Measurements from ENCODE around the gene IGFN1.

Gene IGFN1

GRCh38 chr1:201251851-201252430, 61.3 kb downstream of the IGFN1 start:
- Histone ChIP-seq H3K4me2 (ENCODE audit: low read depth, low read length, poor library complexity, severe bottlenecking) (no peak overlapping the region), H3F3A (ENCODE audit: insufficient read depth) (no peaks in the 10 kb centered on the region), H3K36me3 (ENCODE audit: low read length) (no peaks in the 10 kb centered on the region), H3K9me3 (ENCODE audit: insufficient read depth, low read length) (no peaks in the 10 kb centered on the region), H3K27me3 (ENCODE audit: low read length) (no peaks in the 10 kb centered on the region), H2AFZ (ENCODE audit: low read depth, low read length, severe bottlenecking) (no peak overlapping the region), H3K27ac (ENCODE audit: low read depth, low read length) (no peak overlapping the region), H3K9me2 (replicated peaks; ENCODE audit: insufficient read depth, low read length) (no peaks in the 10 kb centered on the region), H4K20me1 (ENCODE audit: low read depth, low read length) (no peaks in the 10 kb centered on the region), H3K4me3 (ENCODE audit: insufficient read depth, low read length, poor library complexity, severe bottlenecking) (no peak overlapping the region), H3K79me2 (ENCODE audit: insufficient read depth, low read length) (no peaks in the 10 kb centered on the region), H3K9ac (ENCODE audit: low read length) (no peak overlapping the region)
- no peak for TF ChIP-seq CTCF (IDR thresholded peaks at IDR 0.05; ENCODE audit: insufficient read depth, low read length, poor library complexity, severe bottlenecking)

GRCh38 chr1:201252944-201253371, 62.3 kb downstream of the IGFN1 start:
- H3F3A ChIP-seq (ENCODE audit: insufficient read depth), result no peaks in the 10 kb centered on the region
- H4K20me1 ChIP-seq (ENCODE audit: low read depth, low read length), result no peaks in the 10 kb centered on the region
- H3K79me2 ChIP-seq (ENCODE audit: insufficient read depth, low read length), result no peaks in the 10 kb centered on the region
- H3K27me3 ChIP-seq (ENCODE audit: low read length), result no peaks in the 10 kb centered on the region
- no peaks in the 10 kb centered on the region for H3K36me3 ChIP-seq (ENCODE audit: low read length)
- H3K9me3 ChIP-seq (ENCODE audit: insufficient read depth, low read length), result no peaks in the 10 kb centered on the region
- no peak for TF ChIP-seq CTCF (IDR thresholded peaks at IDR 0.05; ENCODE audit: insufficient read depth, low read length, poor library complexity, severe bottlenecking)
- TF ChIP-seq EZH2phosphoT487 (conservative IDR thresholded peaks at IDR 0.05; ENCODE audit: low read length), result no peak
- H2AFZ ChIP-seq (ENCODE audit: low read depth, low read length, severe bottlenecking), result no peak overlapping the region
- H3K9me2 ChIP-seq (replicated peaks; ENCODE audit: insufficient read depth, low read length), result no peaks in the 10 kb centered on the region
- H3K27ac ChIP-seq (ENCODE audit: low read depth, low read length), result no peak overlapping the region
- H3K9ac ChIP-seq (ENCODE audit: low read length), result no peak overlapping the region
- no peak overlapping the region for H3K4me2 ChIP-seq (ENCODE audit: low read depth, low read length, poor library complexity, severe bottlenecking)
- H3K4me3 ChIP-seq (ENCODE audit: insufficient read depth, low read length, poor library complexity, severe bottlenecking), result no peak overlapping the region

DNA sequence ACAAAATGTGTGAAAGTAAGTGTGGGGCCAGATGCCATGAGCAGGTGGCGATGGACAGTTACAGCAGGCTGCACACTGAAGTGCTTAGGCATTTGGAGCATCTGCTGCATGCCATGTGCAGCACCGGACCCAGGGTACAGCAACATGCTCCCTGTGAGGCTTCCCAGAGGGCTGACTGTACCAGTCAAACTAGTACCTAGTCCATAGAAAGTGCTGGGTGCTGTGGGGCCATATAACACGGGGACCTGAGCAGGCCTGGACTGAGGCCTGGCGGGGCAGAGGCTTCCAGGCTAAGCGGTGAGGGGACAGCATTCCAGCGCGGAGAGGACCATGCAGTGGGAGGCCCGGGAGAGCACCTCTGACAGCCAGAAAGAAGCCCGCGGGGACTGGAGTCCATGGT, 62.8 kb downstream of the IGFN1 start:
- Histone ChIP-seq H3K9me3 (ENCODE audit: insufficient read depth, low read length) (no peaks in the 10 kb centered on the region), H3K4me3 (ENCODE audit: insufficient read depth, low read length, poor library complexity, severe bottlenecking) (no peak overlapping the region), H3K27me3 (ENCODE audit: low read length) (no peaks in the 10 kb centered on the region), H3K27ac (ENCODE audit: low read depth, low read length) (no peak overlapping the region), H3K9ac (ENCODE audit: low read length) (no peak overlapping the region), H3F3A (ENCODE audit: insufficient read depth) (no peaks in the 10 kb centered on the region), H4K20me1 (ENCODE audit: low read depth, low read length) (no peaks in the 10 kb centered on the region), H3K4me2 (ENCODE audit: low read depth, low read length, poor library complexity, severe bottlenecking) (no peak overlapping the region), H3K36me3 (ENCODE audit: low read length) (no peaks in the 10 kb centered on the region), H2AFZ (ENCODE audit: low read depth, low read length, severe bottlenecking) (no peak overlapping the region), H3K79me2 (ENCODE audit: insufficient read depth, low read length) (no peaks in the 10 kb centered on the region), H3K9me2 (replicated peaks; ENCODE audit: insufficient read depth, low read length) (no peaks in the 10 kb centered on the region)
- TF ChIP-seq EZH2phosphoT487 (conservative IDR thresholded peaks at IDR 0.05; ENCODE audit: low read length), result no peak
- TF ChIP-seq CTCF (IDR thresholded peaks at IDR 0.05; ENCODE audit: insufficient read depth, low read length, poor library complexity, severe bottlenecking), result no peak
